H1 (cell line): ENCODE results near the gene LINC01488. TPM values are rescaled to one million over a fixed set of nuclear protein-coding genes. Genes with fewer than 3 reads are reported as not detected.
A peak's percentile ranks its signal among the peaks of the same experiment; 100 is the strongest.

Experiments
- CTCF ChIA-PET: fragments of 300-600 bp; sonication (Branson Sonifier 250); formaldehyde crosslinking; loops from one replicate; lab custom pipeline; 2021; ENCODE audit not compliant: partially characterized antibody; lab: Charles Lee
- POLR2A ChIA-PET: fragments of 300-600 bp; sonication (Branson Sonifier 250); formaldehyde crosslinking; loops from one replicate; lab custom pipeline; 2021; ENCODE audit warnings: inconsistent platforms; ENCODE audit not compliant: partially characterized antibody; lab: Charles Lee
- DNase-seq, 2 experiments: peaks; one replicate each; pipeline versions ENCODE4 v3.0.0 to v3.0.0-alpha.2; 2010 to 2022; ENCODE audit warnings: low spot score in 2 of 2, low read depth in 1 of 2, mixed read lengths in 1 of 2
- FAIRE-seq: peaks from 2 replicates; lab custom pipeline; 2011; peaks lifted over from hg19 to GRCh38; lab: Jason Lieb, UNC
- H2AFZ ChIP-seq: 2 replicates; pipeline ENCODE4 v1.8.1; 2012; ENCODE audit warnings: low read length, inconsistent platforms
- H2AK5ac ChIP-seq: 2 replicates; pipeline ENCODE4 v1.6.1; 2013; ENCODE audit warnings: low read depth, low read length
- H2BK120ac ChIP-seq: replicated peaks from 2 replicates; pipeline ENCODE3; 2013; ENCODE audit warnings: low read depth, low read length, inconsistent platforms
- H2BK12ac ChIP-seq: 2 replicates; pipeline ENCODE4 v1.6.1; 2013; ENCODE audit warnings: low read depth, low read length
- H2BK15ac ChIP-seq: 2 replicates; pipeline ENCODE4 v1.6.1; 2013; ENCODE audit warnings: low read length
- H2BK20ac ChIP-seq: 2 replicates; pipeline ENCODE4 v1.6.1; 2013; ENCODE audit warnings: low read length
- H2BK5ac ChIP-seq: 2 replicates; pipeline ENCODE4 v1.6.1; 2013; ENCODE audit warnings: low read depth, low read length
- H3K14ac ChIP-seq: 2 replicates; pipeline ENCODE4 v1.6.1; 2013; ENCODE audit warnings: inconsistent platforms; ENCODE audit not compliant: insufficient read length
- H3K18ac ChIP-seq: 2 replicates; pipeline ENCODE4 v1.6.1; 2013; ENCODE audit warnings: low read length; ENCODE audit errors: extremely low read depth
- H3K23ac ChIP-seq: 2 replicates; pipeline ENCODE4 v1.6.1; 2013; ENCODE audit warnings: inconsistent platforms; ENCODE audit not compliant: insufficient read length
- H3K23me2 ChIP-seq: 2 replicates; pipeline ENCODE4 v1.6.1; 2013; ENCODE audit warnings: low read depth, low read length
- H3K27ac ChIP-seq: 2 replicates; pipeline ENCODE4 v1.6.1; 2011; ENCODE audit warnings: low read depth, low read length, inconsistent platforms
- H3K27me3 ChIP-seq, 4 experiments: replicated peaks in 1 of 4; 1 replicate in 1 of 4; 2 replicates in 3 of 4; pipeline versions ENCODE4 v1.6.1 to v1.8.1; 2011 to 2013; ENCODE audit warnings: low read length in 3 of 4, mild to moderate bottlenecking in 3 of 4, inconsistent platforms in 2 of 4, mixed read lengths in 2 of 4, moderate library complexity in 1 of 4; ENCODE audit not compliant: control insufficient read depth in 3 of 4, insufficient read depth in 3 of 4; ENCODE audit errors: extremely low read depth in 1 of 4
- H3K36me3 ChIP-seq, 4 experiments: 2 replicates each; pipeline versions ENCODE4 v1.6.1 to v1.8.1; 2011 to 2013; ENCODE audit warnings: mild to moderate bottlenecking in 4 of 4, low read length in 3 of 4, moderate library complexity in 2 of 4, control low read depth in 1 of 4, inconsistent platforms in 1 of 4; ENCODE audit not compliant: insufficient read depth in 4 of 4, control insufficient read depth in 2 of 4
- H3K4ac ChIP-seq: replicated peaks from 2 replicates; pipeline ENCODE3; 2013; ENCODE audit warnings: low read length, low read depth, mixed read lengths, inconsistent platforms; ENCODE audit not compliant: insufficient read length
- H3K4me1 ChIP-seq, 4 experiments: replicated peaks in 1 of 4; 1 replicate in 1 of 4; 2 replicates in 3 of 4; pipeline versions ENCODE4 v1.6.1 to v1.8.1; 2011 to 2013; ENCODE audit warnings: low read length in 3 of 4, inconsistent platforms in 2 of 4, mixed read lengths in 1 of 4; ENCODE audit not compliant: insufficient read depth in 4 of 4, control insufficient read depth in 3 of 4
- H3K4me2 ChIP-seq, 2 experiments: 2 replicates each; pipeline versions ENCODE4 v1.6.1 to v1.8.1; 2011 to 2013; ENCODE audit warnings: low read depth in 2 of 2, low read length in 2 of 2, control low read depth in 1 of 2, inconsistent platforms in 1 of 2, mild to moderate bottlenecking in 1 of 2; ENCODE audit not compliant: insufficient read depth in 1 of 2
- H3K4me3 ChIP-seq, 4 experiments: fragments of 200-600, 300-600 bp in 1 of 4; sonication (generic), shearing (Covaris generic), sonication (Bioruptor Twin) in 1 of 4; 2 replicates each; pipeline versions ENCODE4 v1.5.1 to v1.8.1; 2011 to 2016; ENCODE audit warnings: low read length in 4 of 4, low read depth in 3 of 4, control low read depth in 2 of 4, inconsistent platforms in 2 of 4, mild to moderate bottlenecking in 2 of 4, mixed read lengths in 1 of 4, moderate library complexity in 1 of 4; ENCODE audit not compliant: insufficient read depth in 2 of 4; ENCODE audit errors: extremely low read depth in 1 of 4
- H3K56ac ChIP-seq: replicated peaks from 2 replicates; pipeline ENCODE3; 2013; ENCODE audit warnings: low read depth, mild to moderate bottlenecking, mixed read lengths, low read length, inconsistent platforms; ENCODE audit not compliant: insufficient read length
- H3K79me1 ChIP-seq: 2 replicates; pipeline ENCODE4 v1.6.1; 2013; ENCODE audit warnings: low read depth, low read length, control low read depth
- H3K79me2 ChIP-seq, 2 experiments: 2 replicates each; pipeline versions ENCODE4 v1.6.1 to v1.8.1; 2012 to 2013; ENCODE audit warnings: low read length in 2 of 2, mild to moderate bottlenecking in 2 of 2, inconsistent platforms in 1 of 2; ENCODE audit not compliant: insufficient read depth in 2 of 2, control insufficient read depth in 1 of 2
- H3K9ac ChIP-seq, 4 experiments: replicated peaks in 1 of 4; 1 replicate in 1 of 4; 2 replicates in 3 of 4; pipeline versions ENCODE4 v1.6.1 to v1.8.1; 2011 to 2013; ENCODE audit warnings: low read depth in 3 of 4, low read length in 3 of 4, control low read depth in 2 of 4, mild to moderate bottlenecking in 2 of 4, moderate library complexity in 2 of 4, inconsistent platforms in 1 of 4; ENCODE audit errors: extremely low read depth in 1 of 4
- H3K9me3 ChIP-seq, 2 experiments: 2 replicates each; pipeline versions ENCODE4 v1.6.1 to v1.8.1; 2012 to 2013; ENCODE audit warnings: mild to moderate bottlenecking in 2 of 2, moderate library complexity in 2 of 2, control low read depth in 1 of 2, inconsistent platforms in 1 of 2, low read depth in 1 of 2, low read length in 1 of 2, mixed read lengths in 1 of 2; ENCODE audit not compliant: insufficient read depth in 2 of 2
- H4K20me1 ChIP-seq, 2 experiments: replicated peaks in 1 of 2; 2 replicates each; pipeline versions ENCODE3 to v1.8.1; 2011 to 2013; ENCODE audit warnings: inconsistent platforms in 2 of 2, low read length in 2 of 2, mild to moderate bottlenecking in 1 of 2; ENCODE audit not compliant: insufficient read depth in 2 of 2, control insufficient read depth in 1 of 2
- H4K5ac ChIP-seq: 2 replicates; pipeline ENCODE4 v1.6.1; 2013; ENCODE audit warnings: low read length, low read depth, mixed read lengths, inconsistent platforms; ENCODE audit not compliant: insufficient read length
- H4K8ac ChIP-seq: 2 replicates; pipeline ENCODE4 v1.8.0; 2013; ENCODE audit warnings: mild to moderate bottlenecking, moderate library complexity, low read length, inconsistent platforms; ENCODE audit not compliant: insufficient read depth; ENCODE audit errors: extremely low read depth
- H4K91ac ChIP-seq: replicated peaks from 2 replicates; pipeline ENCODE3; 2013; ENCODE audit warnings: low read length, mixed read lengths, inconsistent platforms; ENCODE audit not compliant: insufficient read length
- ASH2L ChIP-seq: fragments of 200-600, 300-600 bp; sonication (generic); IDR thresholded peaks from one replicate; pipeline ENCODE4 v1.7.1; 2017; ENCODE audit warnings: low read length
- CHD2 ChIP-seq: IDR thresholded peaks from 2 replicates; pipeline ENCODE4 v1.6.1; 2012; ENCODE audit warnings: low read length, improper control_type of control experiment
- CTCF ChIP-seq, 3 experiments: IDR thresholded peaks; 1 replicate in 2 of 3; 2 replicates in 1 of 3; pipeline versions ENCODE4 v1.5.1 to v1.6.1; 2011; ENCODE audit warnings: low read length in 3 of 3, mild to moderate bottlenecking in 3 of 3, inconsistent platforms in 2 of 3, low read depth in 1 of 3, moderate library complexity in 1 of 3; ENCODE audit not compliant: insufficient read depth in 1 of 3; ENCODE audit errors: control extremely low read depth in 1 of 3
- RBBP5 ChIP-seq: IDR thresholded peaks from 2 replicates; pipeline ENCODE4 v1.7.1; 2012; ENCODE audit warnings: low read depth, mild to moderate bottlenecking, inconsistent platforms, low read length, moderate library complexity, borderline replicate concordance
- SAP30 ChIP-seq: fragments of 300-600 bp; sonication (generic); IDR thresholded peaks from 2 replicates; pipeline ENCODE4 v1.7.1; 2012; ENCODE audit warnings: low read length, moderate library complexity, mild to moderate bottlenecking, inconsistent platforms; ENCODE audit not compliant: insufficient read depth, insufficient replicate concordance
- SIN3A ChIP-seq, 2 experiments: IDR thresholded peaks in 1 of 2; conservative IDR thresholded peaks in 1 of 2; 2 replicates each; pipeline ENCODE4 v1.6.1; 2011 to 2012; ENCODE audit warnings: low read length in 2 of 2, improper control_type of control experiment in 1 of 2, low read depth in 1 of 2, mild to moderate bottlenecking in 1 of 2
- TAF1 ChIP-seq: IDR thresholded peaks from 2 replicates; pipeline ENCODE4 v1.6.1; 2011; ENCODE audit warnings: mild to moderate bottlenecking, low read depth, low read length
- WGBS, 2 experiments: shearing (Covaris generic) in 1 of 2; methylation state at CpG; one replicate each; pipeline versions ENCODE4 v1.1.6 to v1.1.7; 2013 to 2015; ENCODE audit warnings: low lambda C conversion rate in 2 of 2, mixed read lengths in 2 of 2, inconsistent platforms in 1 of 2, low coverage in 1 of 2, missing lambda C conversion rate in 1 of 2; ENCODE audit not compliant: insufficient replicate concordance in 2 of 2, insufficient coverage in 1 of 2, insufficient read length in 1 of 2; ENCODE audit errors: extremely low coverage in 1 of 2, missing lambda C conversion rate in 1 of 2; 5-methylcytosine and 5-hydroxymethylcytosine counted together
- polyA plus RNA-seq, 7 experiments: library from polyadenylated mRNA; depleted of rRNA in 3 of 7; stranded (reverse) in 5 of 7; unstranded in 2 of 7; fragments of >200 nt in 5 of 7; fragments of 200-250 nt in 2 of 7; gene quantifications; 1 replicate in 5 of 7; 2 replicates in 1 of 7; 4 replicates in 1 of 7; pipeline versions ENCODE4 v1.2.1 to v1.2.3, GENCODE V29; 2011 to 2013; ENCODE audit warnings: missing spikeins in 2 of 7, mixed read lengths in 2 of 7
- total RNA-seq: library from RNA; stranded (reverse); fragmentation: NEBNext Ultra II Directional; extraction: Animal tissue kit (Norgen Biotek cat#: 25700); gene quantifications from 2 replicates; pipeline ENCODE4 v1.2.1, GENCODE V29; 2021

Gene LINC01488
- total and polyA plus RNA-seq, 2 of the 8 experiments (the other 6 are each of a cell fraction or from before 2014, with no cell fraction given) = not detected

- H4K5ac ChIP-seq = no peak overlapping the region
- no peak overlapping the region for H2AK5ac ChIP-seq
- TF ChIP-seq CTCF (IDR thresholded peaks at IDR 0.05; ENCODE audit: control extremely low read depth in 1 of 3, insufficient read depth in 1 of 3, low read depth in 1 of 3, low read length in 3 of 3) = no peak
- no peak for TF ChIP-seq RBBP5
- no peak for TF ChIP-seq SAP30
- no peak for TF ChIP-seq CHD2
- no peak for TF ChIP-seq SIN3A (conservative IDR thresholded peaks at IDR 0.05 in 1 of 2, IDR thresholded peaks at IDR 0.05 in 1 of 2; ENCODE audit: low read depth in 1 of 2, low read length in 2 of 2)
- no peak for TF ChIP-seq TAF1
- no peak for TF ChIP-seq ASH2L
- CTCF ChIA-PET = interaction anchor here (0.6 to 0.9 kb wide), 2 partner anchors 8 to 283 kb away, joined by 3 to 4 read pairs; no protein-coding TSS in a partner anchor
- no peak overlapping the region for H2BK15ac ChIP-seq
- no peak overlapping the region for H3K23ac ChIP-seq
- H3K27me3 ChIP-seq = no peaks in the 10 kb centered on the region; a peak in 1 of 7 replicates
- POLR2A ChIA-PET = no interaction called here
- H3K27ac ChIP-seq = no peak overlapping the region
- H3K9me3 ChIP-seq = no peaks in the 10 kb centered on the region
- 0 out of 7 replicates have a peak, but pooled peaks cover 0 to 2% (median 0%) of the 10 kb centered on the region in 4 experiments for H3K4me1 ChIP-seq
- H3K4me3 ChIP-seq = no peak overlapping the region
- no peak overlapping the region for H3K4me2 ChIP-seq
- H3K23me2 ChIP-seq = no peaks in the 10 kb centered on the region
- 89% methylated on average over 22 of the region's 22 CpGs; no CpG with 5 or more reads in 1 of the 2 experiments for WGBS, 2 experiments
- no peak for FAIRE-seq
- no peak overlapping the region for H2BK20ac ChIP-seq
- no peak overlapping the region for H3K4ac ChIP-seq
- no peaks in the 10 kb centered on the region for H4K20me1 ChIP-seq
- no peak overlapping the region for H2BK120ac ChIP-seq
- no peak overlapping the region for H4K91ac ChIP-seq
- DNase-seq = no peak
- H4K8ac ChIP-seq = no peak overlapping the region
- H3K9ac ChIP-seq = no peak overlapping the region
- no peak overlapping the region for H2AFZ ChIP-seq
- H3K36me3 ChIP-seq = no peaks in the 10 kb centered on the region
- no peaks in the 10 kb centered on the region for H3K79me1 ChIP-seq
- H3K14ac ChIP-seq = no peak overlapping the region
- H2BK12ac ChIP-seq = no peak overlapping the region
- 0 out of 2 replicates have a peak overlapping the region, but pooled peaks have one; percentile 35 for H2BK5ac ChIP-seq
- no peak overlapping the region for H3K18ac ChIP-seq
- no peaks in the 10 kb centered on the region for H3K79me2 ChIP-seq
- no peak overlapping the region for H3K56ac ChIP-seq
Measured at GRCh38 chr11:69491071-69492031, 9.9 kb downstream of the LINC01488 start.
